Loucy (cell line): ENCODE results near the gene EPHA7.

ENCODE experiments used
- CTCF ChIP-seq: fragments of 200-600 bp; sonication (generic); conservative IDR thresholded peaks from 2 replicates; pipeline ENCODE4 v1.5.1; 2014; ENCODE audit warnings: mild to moderate bottlenecking, antibody characterized with exemption, low read length
- EZH2phosphoT487 ChIP-seq: fragments of 200-600 bp; IDR thresholded peaks from 2 replicates; pipeline ENCODE4 v1.6.1; 2018; ENCODE audit warnings: antibody characterized with exemption, mild to moderate bottlenecking, moderate library complexity, borderline replicate concordance

- no peak for TF ChIP-seq CTCF
- TF ChIP-seq EZH2phosphoT487: no peak
These were observed 49.7 kb downstream of the EPHA7 start for GRCh38 chr6:93369586-93370134.
